Mucosa of gallbladder (tissue), 1 donor: ENCODE results near the gene CFAP251. TPM values are rescaled to one million over a fixed set of nuclear protein-coding genes. Genes with fewer than 3 reads are reported as not detected.
"Not testable (repeated sequence)": the region's sequence is repeated elsewhere in the genome, so short reads cannot be mapped to it uniquely, and the experiment has no call there.

Experiments used
- DNase-seq: peaks from one replicate; pipeline ENCODE4 v3.0.0-alpha.2; 2020; ENCODE audit warnings: low spot score
- total RNA-seq: library from RNA; stranded (reverse); gene quantifications from one replicate; pipeline ENCODE4 v1.2.1, GENCODE V29; 2021
- donor health status: DM: no; HTN: no; CAD: no.

The CFAP251 gene
- total RNA-seq, 1 donor from 2014 or later, result 7.0 TPM

GRCh38 chr12:122024132-122024785 is 105.9 kb downstream of the CFAP251 start:
- DNase-seq, result no peak

- no peak for DNase-seq
These were observed 108.4 kb downstream of the CFAP251 start for GRCh38 chr12:122026706-122027333.

GRCh38 chr12:122028165-122028904 is 109.9 kb downstream of the CFAP251 start:
- DNase-seq, result no peak

- DNase-seq, result no peak
These were observed 110.6 kb downstream of the CFAP251 start for GRCh38 chr12:122028905-122029560.

- no peak for DNase-seq
These were observed 111.4 kb downstream of the CFAP251 start for GRCh38 chr12:122029620-122030423.

- DNase-seq, result no peak
These were observed 112.1 kb downstream of the CFAP251 start for GRCh38 chr12:122030424-122031035.

- DNase-seq, result peak; percentile 35
These were observed 113.2 kb downstream of the CFAP251 start for GRCh38 chr12:122031342-122032216.

GRCh38 chr12:122032580-122032979 is 114.2 kb downstream of the CFAP251 start:
- no peak for DNase-seq

- peak; percentile 82 for DNase-seq
These were observed 116.9 kb downstream of the CFAP251 start for GRCh38 chr12:122035292-122035691.

GRCh38 chr12:122036153-122036552 is 117.8 kb downstream of the CFAP251 start:
- DNase-seq, result no peak

- peak; percentile 90 for DNase-seq
These were observed 122.4 kb downstream of the CFAP251 start for GRCh38 chr12:122040579-122041386.

- DNase-seq, result not testable (repeated sequence)
These were observed 123.1 kb downstream of the CFAP251 start for GRCh38 chr12:122041458-122041857.

- DNase-seq, result no peak
These were observed 124.5 kb downstream of the CFAP251 start for GRCh38 chr12:122042910-122043309.

- no peak for DNase-seq
These were observed 125.1 kb downstream of the CFAP251 start for GRCh38 chr12:122043476-122043875.

GRCh38 chr12:122045262-122045661 is 126.9 kb downstream of the CFAP251 start:
- no peak for DNase-seq

GRCh38 chr12:122046145-122046544 is 127.8 kb downstream of the CFAP251 start:
- DNase-seq, result no peak

GRCh38 chr12:122048151-122048550 is 129.8 kb downstream of the CFAP251 start:
- DNase-seq, result no peak

- no peak for DNase-seq
These were observed 131.4 kb downstream of the CFAP251 start for GRCh38 chr12:122049827-122050226.

- DNase-seq, result no peak
These were observed 132.3 kb downstream of the CFAP251 start for GRCh38 chr12:122050706-122051105.
